Stimulated activated CD8-positive, alpha-beta memory T cell treated with anti-CD3 and anti-CD28 coated beads, Interleukin-7, amount 100 ng/mL, for 24 hours (primary cell): Measurements from ENCODE around the gene CCDC88C.
"Not testable (repeated sequence)": the region's sequence is repeated elsewhere in the genome, so short reads cannot be mapped to it uniquely, and the experiment has no call there.

Experiments
- DNase-seq: peaks from one replicate; pipeline ENCODE4 v3.0.0-alpha.2; 2020; ENCODE audit warnings: low read depth

CCDC88C gene

DNA sequence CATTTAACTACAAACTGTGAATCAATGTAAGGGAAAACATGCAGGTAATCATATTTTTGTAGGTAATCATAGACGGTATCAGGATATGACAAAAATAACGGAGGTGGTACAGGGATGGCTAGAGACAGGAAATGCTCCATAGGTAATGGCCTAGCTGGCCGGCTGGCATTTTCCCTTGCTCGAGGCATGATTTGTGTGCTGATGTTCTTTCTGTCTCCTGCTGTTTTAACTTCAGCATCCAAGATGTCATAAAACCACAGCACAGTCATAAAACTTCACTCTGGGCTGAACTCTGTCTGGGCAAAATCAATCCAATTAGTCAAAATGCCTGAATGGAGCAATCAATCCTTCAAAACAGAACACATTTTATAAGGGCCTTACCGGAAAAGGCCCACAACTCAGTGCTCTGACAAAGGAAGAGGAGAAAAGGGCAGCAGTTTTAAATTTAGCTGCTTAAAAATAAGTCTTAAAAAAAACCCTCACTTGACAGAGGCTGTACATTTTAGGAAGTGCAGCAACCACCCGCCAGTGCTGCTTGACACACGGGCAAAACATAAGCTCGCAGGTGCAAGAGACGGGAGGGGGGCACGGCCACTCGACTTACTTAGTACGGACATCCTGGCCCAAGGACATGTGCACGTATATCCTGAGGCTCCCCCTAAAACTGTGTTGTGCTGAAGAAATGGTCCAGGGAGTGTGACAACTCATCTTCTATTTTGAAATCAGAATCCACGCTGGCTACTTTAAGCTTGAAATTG is 132.7 kb downstream of the CCDC88C start:
- DNase-seq = no peak

DNA sequence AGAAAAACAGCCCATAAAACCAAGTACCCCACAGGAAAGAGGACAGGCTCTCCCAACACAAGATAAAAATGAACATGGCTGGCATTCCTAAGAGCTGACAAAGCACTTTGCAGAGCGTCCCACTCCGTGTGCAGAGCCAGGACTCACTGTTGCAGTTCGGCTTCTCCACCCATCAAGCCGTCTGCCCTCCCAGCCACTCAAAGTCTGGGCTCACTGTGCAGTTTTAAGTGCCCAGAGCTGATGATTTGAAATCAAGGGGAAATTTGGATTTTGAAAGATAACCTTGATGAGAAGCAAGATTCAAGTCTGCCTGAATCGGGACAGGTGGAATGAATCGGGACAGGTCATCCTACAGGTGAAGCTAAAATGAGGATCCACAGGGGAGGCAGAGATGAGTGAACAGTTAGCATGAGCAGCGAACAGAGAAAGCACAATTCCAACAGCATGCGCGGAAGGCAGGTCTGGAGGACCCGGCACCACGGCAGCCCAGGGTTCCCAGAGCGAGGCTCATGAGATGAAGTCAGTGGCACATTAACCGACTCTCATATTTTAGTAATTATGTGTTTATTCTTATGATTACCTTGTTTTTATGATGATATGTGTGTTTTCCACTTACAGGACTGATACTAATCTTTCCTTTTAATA is 133.4 kb downstream of the CCDC88C start:
- DNase-seq = no peak

DNA sequence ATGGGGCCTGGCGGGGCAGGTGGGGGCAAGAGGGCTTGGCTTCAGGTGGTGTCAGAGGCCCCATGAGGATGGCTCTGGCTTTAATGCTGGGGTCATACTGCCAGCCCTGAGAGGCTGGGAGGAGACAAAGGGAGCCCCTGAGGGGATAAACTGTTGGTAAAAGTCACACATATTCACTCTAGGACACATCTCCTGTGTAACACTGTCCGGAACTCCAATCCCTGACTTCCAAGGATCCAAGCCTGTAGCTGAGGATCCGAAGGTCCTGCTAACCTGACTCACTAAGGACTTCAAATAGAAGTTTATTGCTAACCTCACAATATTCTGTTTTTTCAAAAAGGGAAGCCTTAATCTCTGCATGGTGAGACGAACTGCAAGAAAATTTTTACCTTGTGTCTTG is 134.0 kb downstream of the CCDC88C start:
- no peak for DNase-seq

DNA sequence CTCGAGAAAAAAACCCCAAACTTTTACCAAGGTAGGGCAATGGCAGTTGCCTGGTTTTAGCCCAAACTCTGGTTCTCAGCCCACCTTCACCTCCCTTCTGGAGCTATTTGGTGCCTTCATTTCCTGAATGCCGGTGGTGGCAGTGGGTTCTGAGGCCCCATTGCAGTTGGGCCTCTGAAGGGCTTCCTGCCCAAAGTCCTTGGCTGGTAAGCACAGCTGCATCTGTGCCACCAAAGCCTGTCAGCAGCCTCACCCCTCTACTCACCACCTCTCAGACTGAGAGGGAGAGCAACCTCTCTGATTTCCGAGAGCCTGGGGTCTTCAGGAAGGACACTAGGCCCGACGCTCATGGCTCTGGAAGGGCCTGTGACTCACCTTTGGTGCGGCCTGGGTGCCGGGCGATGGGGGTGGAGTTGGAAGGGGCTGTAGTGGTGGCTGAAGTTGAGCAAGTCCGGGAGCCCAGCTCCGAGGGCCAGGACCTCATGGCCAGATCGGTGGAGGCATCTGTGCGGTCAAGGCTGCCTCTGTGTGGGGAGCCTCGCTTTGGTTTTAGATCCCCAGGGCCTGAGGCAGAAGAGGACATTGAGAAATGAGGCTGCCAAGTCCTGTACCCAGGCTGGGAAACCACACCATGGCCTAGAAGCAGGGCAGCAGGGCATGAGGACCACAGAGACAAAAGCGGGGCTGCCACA is 134.5 kb downstream of the CCDC88C start:
- DNase-seq = no peak

DNA sequence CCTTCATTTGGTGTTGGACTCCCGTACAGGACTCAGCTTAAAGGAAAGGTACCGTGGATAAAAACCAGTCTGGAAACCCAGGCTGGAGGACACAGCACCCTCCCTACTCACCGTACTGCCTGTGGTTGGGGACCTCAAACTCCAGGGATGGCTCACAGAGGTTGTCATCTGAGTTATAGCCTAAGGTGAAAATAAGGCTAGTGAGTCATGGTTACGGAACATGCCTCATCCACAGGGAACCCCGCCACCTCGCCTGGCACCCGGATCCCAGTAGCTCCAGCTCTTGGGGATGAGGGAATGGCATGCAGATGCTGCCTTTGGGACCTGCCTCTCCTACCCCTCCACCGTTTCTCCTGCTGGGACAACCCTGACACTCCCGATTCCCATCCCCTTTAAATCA is 136.3 kb downstream of the CCDC88C start:
- DNase-seq = no peak

DNA sequence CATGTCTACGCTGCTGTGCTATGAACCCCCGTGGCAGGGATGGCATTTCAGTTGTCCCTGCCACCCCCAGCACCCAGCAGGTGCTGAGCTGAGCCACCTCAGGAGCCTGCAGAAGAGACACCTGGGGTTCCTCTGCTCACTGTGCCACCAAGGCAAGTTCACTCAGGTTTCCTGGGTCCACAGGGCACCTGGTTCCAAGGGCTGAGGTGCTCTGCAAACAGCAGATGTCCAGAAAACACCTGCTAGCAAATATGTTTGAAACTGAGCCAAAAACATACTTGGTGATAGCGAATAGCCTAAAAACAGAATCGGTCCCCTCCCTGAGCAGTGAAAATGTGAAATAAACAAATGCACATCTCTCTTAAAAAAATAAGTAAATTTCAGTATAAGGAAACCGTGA is 137.5 kb downstream of the CCDC88C start:
- DNase-seq = no peak

DNA sequence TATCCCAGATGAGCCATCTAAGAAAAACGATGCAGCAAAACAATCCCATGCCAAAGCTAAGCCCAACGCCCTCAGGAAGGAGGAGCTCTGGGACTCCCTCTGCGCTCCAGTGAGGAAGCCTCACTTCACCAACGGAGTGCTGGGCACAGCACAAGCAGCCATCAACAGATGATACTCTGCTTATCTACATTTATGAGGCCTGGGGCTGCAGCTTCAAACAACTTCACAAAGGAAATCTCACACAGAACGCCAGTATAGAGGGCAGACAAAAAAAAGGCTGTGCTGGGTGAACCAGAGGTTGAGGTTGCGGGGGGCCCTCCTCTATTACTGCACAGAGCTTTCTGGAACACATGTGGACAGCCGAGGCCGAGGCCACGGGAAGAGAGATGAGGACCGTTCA is 138.3 kb downstream of the CCDC88C start:
- no peak for DNase-seq

DNA sequence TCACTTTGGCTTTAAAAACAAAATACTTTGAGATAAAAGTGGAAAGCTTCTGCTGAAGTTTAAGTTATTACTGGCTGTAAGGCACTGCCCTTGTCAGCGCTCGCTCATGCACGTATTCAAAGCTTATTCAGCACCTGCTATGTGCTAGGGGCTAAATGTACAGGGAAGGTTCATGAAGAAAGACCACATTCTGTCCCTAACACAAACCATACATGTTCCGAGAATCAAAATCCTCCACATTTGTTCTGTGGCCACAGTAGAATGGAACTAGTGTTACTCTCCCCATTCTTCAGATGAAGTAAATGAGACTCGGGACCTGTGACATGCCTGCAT is 139.3 kb downstream of the CCDC88C start:
- no peak for DNase-seq

DNA sequence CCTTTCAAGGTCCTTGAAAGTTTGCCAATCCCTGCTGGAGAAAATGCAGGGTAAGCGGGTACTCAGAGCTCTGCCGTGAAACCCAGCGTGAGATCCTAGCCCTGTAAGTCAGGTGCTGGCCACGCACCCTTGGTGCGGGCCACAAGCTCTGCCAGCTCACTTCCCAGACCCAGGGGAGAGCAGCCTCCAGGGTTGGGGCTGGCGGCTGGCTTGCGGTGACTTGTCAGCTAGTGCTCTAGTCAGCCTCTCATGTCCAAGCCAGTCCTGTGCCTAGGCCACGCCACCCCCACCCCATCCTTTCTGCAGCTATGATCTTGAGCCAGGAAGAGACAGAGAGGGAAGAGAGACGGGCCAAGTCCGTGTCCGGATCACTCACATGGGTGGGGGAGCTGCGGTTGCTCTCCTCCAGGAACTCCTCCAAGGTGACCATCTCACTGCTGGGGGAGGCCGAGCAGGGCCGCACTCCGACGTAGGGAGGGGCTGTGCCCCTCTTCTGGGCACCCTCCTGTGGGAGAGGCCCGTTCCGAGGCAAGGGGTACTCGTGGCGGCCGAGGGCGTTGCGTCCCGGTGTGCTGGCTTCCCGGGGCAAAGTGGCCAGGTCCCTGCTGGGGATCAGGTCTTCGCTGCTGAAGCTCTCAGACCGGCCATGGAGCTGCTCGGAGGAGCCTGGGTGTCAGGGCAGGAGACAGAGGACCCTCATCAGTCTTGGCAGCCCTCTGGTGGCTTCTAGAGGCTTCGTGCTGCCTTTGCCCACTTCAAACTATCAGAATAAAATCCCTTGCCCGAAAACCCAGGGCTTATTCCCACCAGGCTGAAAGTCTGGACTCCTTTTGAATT is 139.9 kb downstream of the CCDC88C start:
- DNase-seq = no peak

DNA sequence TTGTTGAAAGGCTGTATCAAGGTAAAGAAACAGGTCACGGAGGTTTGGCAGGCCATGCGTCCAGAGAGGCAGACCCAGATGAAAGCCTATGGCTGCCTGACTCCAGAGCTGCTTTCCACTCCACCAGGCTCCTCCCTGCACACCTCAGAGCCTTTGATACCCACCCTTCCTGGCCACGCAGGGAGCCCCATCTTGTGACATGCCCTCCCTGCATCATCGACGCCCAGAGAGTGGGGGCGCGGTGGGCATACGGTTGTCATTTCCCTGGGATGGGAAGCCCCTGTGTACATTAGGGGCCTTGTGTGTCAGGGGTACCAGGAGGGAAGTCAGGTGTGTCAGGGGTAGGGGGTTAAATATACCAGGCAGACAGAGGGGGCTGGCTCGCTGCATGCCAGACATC is 142.8 kb downstream of the CCDC88C start:
- no peak for DNase-seq

DNA sequence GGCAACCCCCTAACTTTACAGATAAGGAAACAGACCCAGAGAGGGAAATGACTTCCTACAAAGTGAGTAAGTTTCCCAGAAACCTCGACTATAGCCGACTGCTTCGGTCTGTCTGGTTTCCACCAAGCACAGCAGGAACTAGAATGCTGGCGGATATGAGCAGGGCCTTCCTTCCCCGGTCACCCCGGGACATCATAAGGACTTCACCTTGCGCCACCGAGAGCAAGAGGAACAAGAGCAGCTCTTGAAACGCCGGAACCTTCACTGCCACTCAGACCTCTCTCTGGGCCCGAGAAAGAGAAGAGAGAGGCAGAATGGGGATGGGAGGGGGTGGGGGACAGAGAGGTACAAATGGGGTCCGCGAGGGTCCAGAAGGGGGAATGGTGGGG is 143.7 kb downstream of the CCDC88C start:
- DNase-seq = no peak

DNA sequence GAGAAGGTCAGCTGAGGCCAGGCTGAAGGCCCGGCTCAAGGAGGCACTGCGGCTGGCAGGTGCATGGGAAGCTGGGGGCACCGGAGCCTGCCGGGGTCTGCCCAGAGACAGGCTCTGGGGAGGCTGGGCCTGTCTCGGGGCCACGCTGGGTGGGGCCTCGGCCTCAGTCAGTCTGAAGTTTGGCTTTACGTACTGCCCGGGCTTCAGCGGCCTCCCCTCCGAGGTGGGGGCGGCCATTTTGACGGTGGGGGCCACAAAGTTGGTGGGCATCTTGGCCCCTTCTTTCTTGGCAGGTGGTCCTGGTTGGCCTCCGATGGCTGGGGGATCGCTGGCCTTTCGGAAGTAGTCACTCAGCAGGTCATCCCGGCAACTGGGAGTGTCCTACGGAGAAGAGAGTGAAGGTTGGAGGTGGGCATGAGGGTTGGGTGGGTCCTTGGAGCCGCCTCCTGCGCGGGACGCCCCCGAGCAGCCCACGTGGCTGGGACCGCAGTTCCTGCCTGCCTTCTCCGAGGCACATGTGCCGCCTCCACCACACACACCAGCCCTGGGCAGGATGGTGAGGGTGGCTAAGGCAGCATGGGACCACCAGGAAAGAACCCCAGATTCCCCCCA is 144.2 kb downstream of the CCDC88C start:
- DNase-seq = no peak

DNA sequence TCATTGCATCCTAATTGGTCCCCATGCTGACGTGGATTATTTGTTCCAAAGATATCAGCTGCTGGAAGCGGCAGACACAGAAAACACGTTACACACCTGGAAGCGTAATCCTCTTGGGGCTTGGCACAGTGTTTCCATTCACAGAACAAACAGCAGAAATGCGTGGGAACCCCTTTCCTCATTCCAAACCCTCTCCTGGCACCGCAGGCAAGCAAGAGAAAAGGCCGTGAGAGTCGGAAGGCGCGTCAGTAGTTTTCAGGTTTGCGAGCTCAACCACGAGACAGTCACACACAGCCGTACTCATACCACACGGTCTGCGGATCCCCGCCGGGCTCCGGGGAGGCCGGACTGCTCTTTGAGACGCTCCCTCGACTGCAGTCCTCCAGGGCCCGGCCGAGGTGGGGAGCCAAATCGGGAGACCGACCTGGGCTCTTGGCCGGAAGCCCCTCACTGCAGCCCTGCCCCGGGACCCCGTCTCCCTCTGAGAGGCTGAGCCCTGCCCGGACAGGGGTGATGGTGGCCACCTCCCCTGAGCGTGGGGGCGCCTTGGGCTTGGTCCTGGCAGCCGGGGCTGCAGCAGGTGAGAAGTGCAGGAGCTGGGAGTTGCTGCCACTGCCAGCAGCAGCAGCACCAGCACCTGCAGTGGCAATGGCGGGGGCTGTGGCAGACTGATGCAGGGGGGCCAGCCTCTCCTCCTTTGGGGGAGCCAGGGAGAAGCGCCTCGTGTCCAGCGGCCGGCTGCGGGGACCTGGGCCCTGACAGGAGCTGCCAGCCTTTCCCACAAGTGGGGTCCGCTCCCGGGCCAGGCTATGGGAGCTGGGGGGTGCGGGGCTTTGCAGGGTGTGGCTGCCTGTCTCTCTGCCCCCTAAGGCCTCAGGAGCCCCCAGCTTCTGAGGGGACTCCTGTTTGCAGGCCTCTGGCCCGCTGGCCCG is 145.0 kb downstream of the CCDC88C start:
- no peak for DNase-seq

DNA sequence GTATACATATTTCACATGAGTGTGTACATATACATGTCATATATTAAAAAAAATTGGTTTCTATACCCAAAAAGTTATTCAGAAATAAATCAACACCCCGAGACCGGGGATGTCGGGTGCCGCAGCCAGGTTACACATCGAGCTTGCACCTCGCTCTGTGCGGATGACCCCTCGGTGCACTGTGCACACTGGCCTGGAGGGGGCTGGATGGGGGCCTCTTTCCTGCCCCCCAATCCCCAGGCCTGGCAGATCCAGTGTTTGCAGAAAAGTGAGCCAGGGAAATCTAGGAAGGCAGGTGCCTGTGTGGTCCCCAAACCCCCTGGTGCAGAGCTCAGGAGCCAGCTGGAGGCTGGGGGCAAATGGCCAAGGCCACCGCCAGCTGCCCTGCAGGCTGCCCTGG is 146.0 kb downstream of the CCDC88C start:
- no peak for DNase-seq

DNA sequence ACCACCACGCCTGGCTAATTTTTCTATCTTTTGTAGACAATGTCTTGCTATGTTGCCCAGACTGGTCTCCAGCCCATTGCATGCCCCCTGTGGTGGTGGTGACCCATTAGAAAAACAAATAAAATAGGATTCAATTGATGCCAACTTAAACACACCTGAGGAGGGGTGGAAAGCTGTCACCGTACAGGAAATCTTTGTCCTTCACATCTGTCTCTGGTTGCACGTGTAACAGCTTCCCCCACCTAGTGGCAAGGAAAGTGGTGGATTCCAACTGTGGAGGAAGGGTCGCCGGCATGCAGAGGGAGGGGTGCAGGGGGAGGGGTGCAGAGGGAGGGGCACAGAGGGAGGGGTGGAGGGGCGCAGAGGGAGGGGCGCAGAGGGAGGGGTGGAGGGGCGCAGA is 147.0 kb downstream of the CCDC88C start:
- DNase-seq = no peak

DNA sequence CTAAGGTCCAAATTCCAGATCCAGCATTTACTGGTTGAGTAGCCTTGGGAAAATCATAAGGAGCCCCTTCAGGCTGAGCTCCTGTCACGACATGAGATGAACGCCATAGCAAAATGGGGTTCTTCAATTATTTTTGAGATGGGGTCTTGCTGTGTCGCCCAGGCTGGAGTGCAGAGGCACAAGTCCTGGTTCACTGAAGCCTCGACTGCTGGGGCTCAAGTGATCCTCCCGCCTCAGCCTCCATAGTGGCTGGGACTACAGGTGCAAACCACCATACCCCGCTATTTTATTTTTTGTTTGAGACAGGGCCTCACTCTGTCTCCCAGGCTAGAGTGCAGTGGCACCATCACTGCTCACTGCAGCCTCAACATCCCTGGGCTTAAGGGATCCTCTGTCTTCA is 147.4 kb downstream of the CCDC88C start:
- no peak for DNase-seq

DNA sequence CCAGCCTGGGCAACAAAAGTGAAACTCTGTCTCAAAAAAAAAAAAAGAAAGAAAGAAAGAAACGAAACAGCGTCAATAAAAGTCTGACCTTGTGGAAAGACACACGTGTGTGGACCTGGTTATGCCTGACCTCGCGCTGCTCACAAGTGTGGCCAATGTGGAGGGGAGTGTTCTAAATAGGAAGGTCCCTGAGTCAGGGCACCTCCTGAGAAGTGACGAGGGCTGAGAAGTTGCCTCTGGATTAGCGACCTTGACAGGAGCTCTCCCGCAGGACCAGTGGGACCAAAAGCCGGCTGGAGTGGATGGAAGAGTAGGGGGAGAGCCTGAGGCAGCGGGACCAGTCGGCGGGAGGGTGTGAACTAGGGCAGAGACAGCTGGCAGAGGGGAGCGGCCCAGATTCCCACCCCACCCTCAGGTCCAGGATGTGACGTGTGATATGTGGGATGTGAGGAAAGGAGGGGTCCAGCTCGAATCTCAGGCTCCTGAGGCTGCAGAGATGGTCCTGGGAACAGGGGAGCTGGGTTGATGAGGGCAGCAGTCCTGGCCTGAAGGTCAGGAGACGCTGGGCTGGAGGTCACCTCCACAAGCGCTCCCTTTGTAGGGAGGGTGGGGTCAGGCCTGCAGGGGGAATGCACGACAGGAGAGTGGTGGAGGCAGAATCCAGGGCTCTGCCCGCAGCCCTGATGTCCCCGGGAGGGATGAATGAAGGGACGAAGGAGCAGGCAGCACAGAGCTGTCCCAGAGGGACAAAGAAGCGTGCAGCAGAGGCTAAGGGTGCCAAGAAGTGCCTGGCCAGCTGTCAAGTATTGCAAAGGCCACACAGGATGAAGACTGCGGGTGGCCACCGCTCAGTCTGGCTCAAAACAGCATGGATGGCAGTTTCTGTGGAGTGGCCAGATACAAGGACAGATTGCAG is 148.3 kb downstream of the CCDC88C start:
- no peak for DNase-seq

DNA sequence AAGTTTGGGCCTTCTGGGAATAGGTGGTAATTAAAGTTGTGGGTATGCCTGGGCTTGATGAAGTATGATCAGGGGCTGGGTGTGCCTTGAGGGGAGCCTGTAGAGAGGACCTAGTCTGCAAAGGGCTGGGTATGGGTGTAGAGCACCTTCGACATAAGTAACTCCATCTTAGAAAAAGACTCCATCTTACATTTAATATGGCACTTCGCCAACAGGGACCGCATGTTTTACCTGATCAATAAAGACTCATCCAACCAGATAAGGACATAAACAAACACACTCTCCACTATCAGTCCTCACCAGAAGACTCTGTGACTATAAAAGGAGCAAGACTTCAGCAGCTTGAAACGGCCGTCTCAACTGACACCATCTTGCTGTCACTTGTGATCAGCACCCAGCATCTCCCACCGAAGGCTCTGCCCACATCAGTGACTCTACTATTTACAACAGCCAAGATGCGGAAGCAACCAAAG is 149.6 kb downstream of the CCDC88C start:
- DNase-seq = no peak

DNA sequence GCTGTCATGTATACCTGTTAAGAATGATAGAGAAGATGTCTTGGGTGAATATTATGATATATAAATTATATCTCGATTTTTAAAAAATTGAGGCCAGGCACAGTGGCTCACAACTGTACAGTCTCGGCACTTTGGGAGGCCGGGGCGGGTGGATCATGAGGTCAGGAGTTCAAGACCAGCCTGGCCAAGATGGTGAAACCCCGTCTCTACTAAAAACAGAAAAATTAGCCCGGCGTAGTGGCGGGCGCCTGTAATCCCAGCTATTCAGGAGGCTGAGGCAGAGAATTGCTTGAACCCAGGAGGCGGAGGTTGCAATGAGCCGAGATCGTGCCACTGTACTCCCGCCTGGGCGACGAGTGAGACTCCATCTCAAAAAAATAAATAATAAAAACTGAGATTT is 151.3 kb downstream of the CCDC88C start:
- not testable (repeated sequence) for DNase-seq

DNA sequence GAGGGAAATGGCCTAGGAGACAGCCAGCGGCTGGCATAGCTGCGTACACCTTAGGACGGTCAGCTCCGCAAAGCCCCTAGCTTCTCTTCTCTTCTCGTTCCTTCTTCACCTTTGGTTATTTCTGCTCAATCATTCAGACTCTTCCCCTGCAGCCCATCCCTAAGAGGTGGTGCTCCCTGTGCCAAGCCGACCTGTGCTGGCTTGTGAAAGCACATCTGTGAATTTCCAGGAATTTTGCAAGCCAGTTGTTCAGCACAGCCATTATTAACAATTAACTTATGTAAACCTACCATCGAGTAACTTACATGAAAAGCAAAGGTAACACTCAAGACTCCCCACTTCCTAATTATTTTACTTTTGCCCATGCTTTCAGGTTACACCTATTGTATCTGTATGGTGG is 152.2 kb downstream of the CCDC88C start:
- DNase-seq = no peak
